ENCODE measurements around the gene NWD2. TPM values are rescaled to one million over a fixed set of nuclear protein-coding genes. Genes with fewer than 3 reads are reported as not detected.

Gene NWD2
- total RNA-seq, 1 experiment from 2014 or later, result not detected

DNA sequence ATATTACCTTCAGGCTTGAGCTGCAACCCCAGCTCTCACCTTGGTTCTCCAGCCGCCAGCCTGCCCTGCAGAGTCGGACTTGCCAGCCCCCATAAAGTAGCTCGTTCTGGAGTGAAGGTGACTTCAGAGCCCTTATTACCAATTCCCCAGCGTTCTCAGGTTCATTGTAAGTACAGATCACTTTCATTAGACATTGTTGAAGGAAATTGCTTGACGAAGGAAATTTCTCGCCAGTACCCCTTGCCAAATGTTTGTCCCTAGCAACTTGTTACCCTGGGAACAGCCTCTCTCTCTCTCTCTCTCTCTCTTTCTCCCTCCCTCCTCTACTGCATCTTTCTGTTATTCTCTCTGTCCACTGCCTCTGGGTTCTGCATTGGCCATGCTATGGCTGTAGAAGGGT lies 153.0 kb downstream of the NWD2 start:
- Histone ChIP-seq H4K8ac (replicated peaks; ENCODE audit: insufficient read length, low read depth, low read length) (no peak overlapping the region), H3K9ac (ENCODE audit: extremely low read depth, insufficient read length, low read length) (no peak overlapping the region), H3K79me1 (ENCODE audit: insufficient read depth, low read depth, low read length, poor library complexity, severe bottlenecking) (no peaks in the 10 kb centered on the region), H3K27ac (ENCODE audit: insufficient read length, low read depth, low read length) (no peak overlapping the region), H3K56ac (ENCODE audit: insufficient read length, low read depth, low read length) (no peak overlapping the region), H3K4me2 (ENCODE audit: insufficient read depth, insufficient read length, low read length) (no peak overlapping the region), H2BK20ac (ENCODE audit: low read depth, low read length, poor library complexity, severe bottlenecking) (no peak overlapping the region), H4K5ac (ENCODE audit: insufficient read length, low read depth, low read length) (no peak overlapping the region), H2BK15ac (ENCODE audit: low read depth, low read length) (no peak overlapping the region), H2AFZ (ENCODE audit: low read length) (no peak overlapping the region), H2BK120ac (ENCODE audit: low read depth, low read length, poor library complexity, severe bottlenecking) (no peak overlapping the region), H3T11ph (ENCODE audit: low read length) (no peak overlapping the region), H3K79me2 (ENCODE audit: insufficient read depth, low read length) (no peaks in the 10 kb centered on the region), H3K23ac (ENCODE audit: insufficient read length, low read depth, low read length) (no peak overlapping the region), H2BK12ac (ENCODE audit: insufficient read length, low read depth, low read length) (no peak overlapping the region), H2AK5ac (ENCODE audit: insufficient read length, low read length) (no peak overlapping the region), H2BK5ac (ENCODE audit: insufficient read length, low read length) (no peak overlapping the region), H3K27me3 (ENCODE audit: insufficient read depth, low read length) (no peaks in the 10 kb centered on the region), H3K4ac (ENCODE audit: low read depth, low read length) (no peak overlapping the region), H3K14ac (ENCODE audit: insufficient read depth, low read length) (no peak overlapping the region), H4K91ac (ENCODE audit: insufficient read length, low read depth, low read length) (no peak overlapping the region), H4K20me1 (ENCODE audit: control insufficient read depth, insufficient read depth, insufficient read length) (no peaks in the 10 kb centered on the region), H3K18ac (ENCODE audit: insufficient read length, low read depth, low read length) (no peak overlapping the region), H3K23me2 (ENCODE audit: insufficient read length, low read depth, low read length, poor library complexity, severe bottlenecking) (no peaks in the 10 kb centered on the region), H3K4me1 (ENCODE audit: insufficient read depth, low read length) (no peaks in the 10 kb centered on the region), H3K9me3 (ENCODE audit: control insufficient read depth, low read depth, low read length) (no peaks in the 10 kb centered on the region)
- Mint-ChIP-seq H3K36me3 (ENCODE audit: insufficient read depth in 1 of 3, low read depth in 3 of 3) (0 out of 7 replicates have a peak, but pooled peaks cover 0 to 7% (median 0%) of the 10 kb centered on the region in 3 experiments), H3K27ac (no peak overlapping the region), H3K9me3 (peaks cover 0 to 7% of the 10 kb centered on the region in 2 experiments; a peak in 3 of 5 replicates), H3K4me1 (peaks cover 0 to 5% of the 10 kb centered on the region in 2 experiments; a peak in 2 of 4 replicates), H3K4me3 (no peak overlapping the region), H3K27me3 (ENCODE audit: low read depth) (no peaks in the 10 kb centered on the region)
- TF ChIP-seq, protein P1, sequence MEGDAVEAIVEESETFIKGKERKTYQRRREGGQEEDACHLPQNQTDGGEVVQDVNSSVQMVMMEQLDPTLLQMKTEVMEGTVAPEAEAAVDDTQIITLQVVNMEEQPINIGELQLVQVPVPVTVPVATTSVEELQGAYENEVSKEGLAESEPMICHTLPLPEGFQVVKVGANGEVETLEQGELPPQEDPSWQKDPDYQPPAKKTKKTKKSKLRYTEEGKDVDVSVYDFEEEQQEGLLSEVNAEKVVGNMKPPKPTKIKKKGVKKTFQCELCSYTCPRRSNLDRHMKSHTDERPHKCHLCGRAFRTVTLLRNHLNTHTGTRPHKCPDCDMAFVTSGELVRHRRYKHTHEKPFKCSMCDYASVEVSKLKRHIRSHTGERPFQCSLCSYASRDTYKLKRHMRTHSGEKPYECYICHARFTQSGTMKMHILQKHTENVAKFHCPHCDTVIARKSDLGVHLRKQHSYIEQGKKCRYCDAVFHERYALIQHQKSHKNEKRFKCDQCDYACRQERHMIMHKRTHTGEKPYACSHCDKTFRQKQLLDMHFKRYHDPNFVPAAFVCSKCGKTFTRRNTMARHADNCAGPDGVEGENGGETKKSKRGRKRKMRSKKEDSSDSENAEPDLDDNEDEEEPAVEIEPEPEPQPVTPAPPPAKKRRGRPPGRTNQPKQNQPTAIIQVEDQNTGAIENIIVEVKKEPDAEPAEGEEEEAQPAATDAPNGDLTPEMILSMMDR (conservative IDR thresholded peaks at IDR 0.05), result no peak
- WGBS (ENCODE audit: extremely low coverage, insufficient read length, low lambda C conversion rate), result no CpG with 5 or more reads among the region's 6 CpGs
- DNase-seq, result no peak

Measured in H9 (cell line).